A673 (cell line): ENCODE measurements around the gene SEC11C. TPM values are rescaled to one million over a fixed set of nuclear protein-coding genes. Genes with fewer than 3 reads are reported as not detected.

Experiments
- BruUV-seq: library from RNA; stranded (reverse); fragments of 400-500 nt; replicated peaks from 2 replicates; lab custom pipeline; 2021; lab: Mats Ljungman, UMichigan
- CTCF ChIA-PET: fragments of 300-600 bp; sonication (Branson Sonifier 250); formaldehyde crosslinking; loops from one replicate; lab custom pipeline; 2022; ENCODE audit warnings: antibody characterized with exemption; lab: Charles Lee
- POLR2A ChIA-PET: fragments of 300-600 bp; sonication (Branson Sonifier 250); formaldehyde crosslinking; loops from one replicate; lab custom pipeline; 2022; ENCODE audit warnings: antibody characterized with exemption; ENCODE audit not compliant: low non-redundant PET; lab: Charles Lee
- DNase-seq: peaks from one replicate; pipeline ENCODE4 v3.0.0-alpha.2; 2015; ENCODE audit warnings: low spot score
- H3K27ac ChIP-seq: fragments of 200-600 bp; sonication (generic); 2 replicates; pipeline ENCODE4 v1.5.1; 2016; ENCODE audit warnings: mixed run types, low read depth, mild to moderate bottlenecking, mixed read lengths, antibody characterized with exemption, low read length; ENCODE audit not compliant: poor library complexity, severe bottlenecking
- H3K27me3 ChIP-seq: fragments of 200-600 bp; sonication (generic); replicated peaks from 2 replicates; pipeline ENCODE4 v1.6.1; 2017; ENCODE audit warnings: mixed run types, low read depth, mild to moderate bottlenecking, mixed read lengths, antibody characterized with exemption, low read length; ENCODE audit not compliant: insufficient read depth, poor library complexity
- H3K36me3 ChIP-seq: fragments of 200-600 bp; sonication (generic); 2 replicates; pipeline ENCODE4 v1.6.1; 2016; ENCODE audit warnings: mixed run types, mild to moderate bottlenecking, mixed read lengths, antibody characterized with exemption, low read length; ENCODE audit not compliant: insufficient read depth, poor library complexity, severe bottlenecking
- H3K4me1 ChIP-seq: fragments of 200-600 bp; sonication (generic); 2 replicates; pipeline ENCODE4 v1.6.1; 2017; ENCODE audit warnings: mixed run types, mild to moderate bottlenecking, mixed read lengths, antibody characterized with exemption, low read length; ENCODE audit not compliant: insufficient read depth, poor library complexity, severe bottlenecking
- H3K4me3 ChIP-seq: fragments of 200-600 bp; sonication (generic); 2 replicates; pipeline ENCODE4 v1.5.1; 2016; ENCODE audit warnings: low read depth, mixed run types, mild to moderate bottlenecking, mixed read lengths, low read length; ENCODE audit not compliant: poor library complexity, severe bottlenecking
- H3K9me3 ChIP-seq: fragments of 200-600 bp; sonication (generic); 2 replicates; pipeline ENCODE4 v1.6.1; 2016; ENCODE audit warnings: mixed run types, low read depth, mild to moderate bottlenecking, mixed read lengths, antibody characterized with exemption, low read length; ENCODE audit not compliant: poor library complexity, severe bottlenecking
- CTCF ChIP-seq: fragments of 300-800, 200-600 bp; sonication (generic); conservative IDR thresholded peaks from 2 replicates; pipeline ENCODE4 v1.5.1; 2017; ENCODE audit warnings: low read depth, mild to moderate bottlenecking, antibody characterized with exemption, low read length, moderate library complexity, mixed read lengths
- EZH2 ChIP-seq: fragments of 200-600 bp; sonication (generic); IDR thresholded peaks from 2 replicates; pipeline ENCODE4 v1.6.1; 2017; ENCODE audit warnings: borderline replicate concordance, low read depth, mild to moderate bottlenecking, mixed read lengths, antibody characterized with exemption, low read length; ENCODE audit not compliant: poor library complexity, severe bottlenecking
- intact Hi-C: fragments of 100-400 bp; cut with micrococcal nuclease; formaldehyde crosslinking; loops from one replicate; pipeline ENCODE4 v1.10.0; 2022; ENCODE audit not compliant: unreplicated experiment
- total RNA-seq: library from RNA; stranded (reverse); gene quantifications from 2 replicates; pipeline ENCODE4 v1.2.3, GENCODE V29; 2021

Gene SEC11C
- total RNA-seq, 1 experiment from 2014 or later, result 355 TPM

GRCh38 chr18:59202258-59202820 lies 62.7 kb downstream of the SEC11C start:
- no peak for TF ChIP-seq CTCF
- intact Hi-C loops, result loop anchor here (5.0 kb wide), 1 partner anchor 200 kb away; no protein-coding TSS in a partner anchor
- no peaks in the 10 kb centered on the region for H3K36me3 ChIP-seq
- H3K27me3 ChIP-seq, result no peaks in the 10 kb centered on the region
- no peak overlapping the region for H3K27ac ChIP-seq
- BruUV-seq, result no TSS peak
- ChIA-PET POLR2A (no interaction called here), CTCF (no interaction called here)
- DNase-seq, result no peak
- H3K4me1 ChIP-seq, result peaks cover 44% of the 10 kb centered on the region
- H3K4me3 ChIP-seq, result no peak overlapping the region
- no peaks in the 10 kb centered on the region for H3K9me3 ChIP-seq

GRCh38 chr18:59207506-59207905 lies 67.8 kb downstream of the SEC11C start:
- intact Hi-C loops, result loop anchor here (1.0 to 5.0 kb wide), 2 partner anchors 65 to 105 kb away; no protein-coding TSS in a partner anchor
- CTCF ChIA-PET, result interaction anchor here (0.7 to 0.8 kb wide), 2 partner anchors 195 to 569 kb away, joined by 3 to 4 read pairs; no protein-coding TSS in a partner anchor
- BruUV-seq, result no TSS peak

More at GRCh38 chr18:59207506-59207905, 67.8 kb downstream of the SEC11C start:
- no peaks in the 10 kb centered on the region for H3K9me3 ChIP-seq
- peak overlapping the region; percentile 89 for H3K27ac ChIP-seq
- H3K27me3 ChIP-seq, result no peaks in the 10 kb centered on the region
- no peak overlapping the region for H3K4me3 ChIP-seq
- peaks cover 63% of the 10 kb centered on the region for H3K4me1 ChIP-seq
- peak; percentile 98 for DNase-seq
- POLR2A ChIA-PET, result interaction anchor here (0.6 to 1.4 kb wide), 2 partner anchors 12 to 106 kb away, joined by 3 to 7 read pairs; partner anchors contain the start of gene GRP
- H3K36me3 ChIP-seq, result no peaks in the 10 kb centered on the region
- TF ChIP-seq EZH2 (no peak), CTCF (no peak)

Other genes with a start within 250 kb of the SEC11C start
- 286 and 346 TPM in 2 replicates for gene GRP, start 80.3 kb downstream of the SEC11C start, total RNA-seq
- 18.3 and 19.3 TPM in 2 replicates for gene RAX, start 133.6 kb downstream of the SEC11C start, total RNA-seq
- not detected in 2 replicates for gene CPLX4, start 178.8 kb downstream of the SEC11C start, total RNA-seq
- gene LMAN1, start 219.4 kb downstream of the SEC11C start, total RNA-seq, result 105 and 106 TPM in 2 replicates